GM23338 (cell line): ENCODE measurements around the gene PHF21A. TPM values are rescaled to one million over a fixed set of nuclear protein-coding genes. Genes with fewer than 3 reads are reported as not detected.
A peak's percentile ranks its signal among the peaks of the same experiment; 100 is the strongest.

ENCODE experiments used
- ATAC-seq: fragments of 200-7000 bp; cut with Tn5 transposase; 3 replicates; pipeline ENCODE4 v1.9.1; 2020
- DNase-seq: peaks from one replicate; pipeline ENCODE4 v3.0.0-alpha.2; 2015; ENCODE audit warnings: low spot score
- H2AFZ ChIP-seq: fragments of 200-600 bp; sonication (generic); 2 replicates; pipeline ENCODE4 v1.8.0; 2016; ENCODE audit warnings: antibody characterized with exemption, mild to moderate bottlenecking, moderate library complexity
- H3F3A ChIP-seq: fragments of 200-600 bp; sonication (generic); replicated peaks from 2 replicates; pipeline ENCODE4 v1.8.0; 2017; ENCODE audit warnings: antibody characterized with exemption, mixed run types, low read depth
- H3K27ac ChIP-seq: fragments of 200-600 bp; sonication (generic); 2 replicates; pipeline ENCODE4 v1.6.1; 2016; ENCODE audit warnings: low read depth
- H3K27me3 ChIP-seq: fragments of 200-600 bp; sonication (generic); 2 replicates; pipeline ENCODE4 v1.8.0; 2016; ENCODE audit warnings: mild to moderate bottlenecking, mixed run types, moderate library complexity; ENCODE audit not compliant: insufficient read depth
- H3K36me3 ChIP-seq: fragments of 200-600 bp; sonication (generic); 2 replicates; pipeline ENCODE4 v1.8.0; 2016; ENCODE audit warnings: mild to moderate bottlenecking; ENCODE audit not compliant: insufficient read depth
- H3K4me1 ChIP-seq: fragments of 200-600 bp; sonication (generic); 2 replicates; pipeline ENCODE4 v1.8.0; 2016; ENCODE audit warnings: mild to moderate bottlenecking, moderate library complexity; ENCODE audit not compliant: insufficient read depth
- H3K4me2 ChIP-seq: fragments of 200-600 bp; sonication (generic); 2 replicates; pipeline ENCODE4 v1.7.1; 2017; ENCODE audit warnings: mixed run types
- H3K4me3 ChIP-seq: fragments of 200-600 bp; sonication (generic); 2 replicates; pipeline ENCODE4 v1.6.1; 2016; ENCODE audit warnings: mixed run types
- H3K79me2 ChIP-seq: fragments of 200-600 bp; sonication (generic); replicated peaks from 2 replicates; pipeline ENCODE4 v1.8.0; 2017; ENCODE audit warnings: mild to moderate bottlenecking; ENCODE audit not compliant: insufficient read depth
- H3K9me2 ChIP-seq: fragments of 200-600 bp; sonication (generic); 2 replicates; pipeline ENCODE4 v1.8.0; 2017; ENCODE audit not compliant: insufficient read depth
- H4K20me1 ChIP-seq: fragments of 200-600 bp; sonication (generic); replicated peaks from 2 replicates; pipeline ENCODE4 v1.8.0; 2017; ENCODE audit warnings: mild to moderate bottlenecking; ENCODE audit not compliant: insufficient read depth
- H3K27ac Mint-ChIP-seq: 2 replicates; pipeline ENCODE4 v1.8.0; 2020; ENCODE audit warnings: inconsistent platforms, mild to moderate bottlenecking, moderate library complexity, mixed read lengths
- H3K27me3 Mint-ChIP-seq: 3 replicates; pipeline ENCODE4 v1.8.0; 2022; ENCODE audit warnings: low read depth, mild to moderate bottlenecking, moderate library complexity, mixed read lengths, inconsistent platforms; ENCODE audit not compliant: insufficient read depth, poor library complexity
- H3K36me3 Mint-ChIP-seq: 3 replicates; pipeline ENCODE4 v1.8.0; 2021; ENCODE audit warnings: low read depth, mild to moderate bottlenecking, inconsistent platforms, moderate library complexity, mixed read lengths
- H3K4me1 Mint-ChIP-seq: 3 replicates; pipeline ENCODE4 v1.8.0; 2020; ENCODE audit warnings: mild to moderate bottlenecking, inconsistent platforms, mixed read lengths
- H3K4me3 Mint-ChIP-seq: 3 replicates; pipeline ENCODE4 v1.8.0; 2021; ENCODE audit warnings: moderate library complexity, mild to moderate bottlenecking, inconsistent platforms, mixed read lengths
- H3K9me3 Mint-ChIP-seq: 3 replicates; pipeline ENCODE4 v1.8.0; 2020; ENCODE audit warnings: moderate library complexity, mild to moderate bottlenecking, inconsistent platforms, mixed read lengths
- EZH2 ChIP-seq: fragments of 200-600 bp; sonication (generic); IDR thresholded peaks from one replicate; pipeline ENCODE4 v1.8.0; 2017; ENCODE audit warnings: antibody characterized with exemption, mild to moderate bottlenecking, low read depth; ENCODE audit not compliant: unreplicated experiment
- EZH2phosphoT487 ChIP-seq: fragments of 200-600 bp; sonication (generic); IDR thresholded peaks from one replicate; pipeline ENCODE4 v1.8.1; 2018; ENCODE audit warnings: antibody characterized with exemption; ENCODE audit not compliant: unreplicated experiment
- NANOG ChIP-seq: IDR thresholded peaks from 2 replicates; pipeline ENCODE4 v1.6.1; 2016; ENCODE audit warnings: antibody characterized with exemption, borderline replicate concordance
- POLR2AphosphoS5 ChIP-seq: IDR thresholded peaks from 2 replicates; pipeline ENCODE4 v1.6.1; 2016; ENCODE audit warnings: antibody characterized with exemption, low read depth
- STAT1 ChIP-seq: IDR thresholded peaks from one replicate; pipeline ENCODE4 v1.6.1; 2016; ENCODE audit warnings: antibody characterized with exemption; ENCODE audit not compliant: unreplicated experiment
- ZNF331 ChIP-seq: fragments of 250-450 bp; sonication (Bioruptor Pico); IDR thresholded peaks from 2 replicates; pipeline ENCODE4 v1.5.0; 2020; ENCODE audit warnings: low read depth, mild to moderate bottlenecking, moderate library complexity
- polyA plus RNA-seq: library from polyadenylated mRNA; unstranded; fragments of >200 nt; fragmentation: Nextera tagmentation; extraction: Ambion mirVana; gene quantifications from 2 replicates; pipeline ENCODE4 v1.2.1, GENCODE V29; 2016
- total RNA-seq: library from RNA; depleted of rRNA; stranded (reverse); fragments of >200 nt; shearing (Covaris generic); gene quantifications from 2 replicates; pipeline ENCODE4 v1.2.3, GENCODE V29; 2014
- TF ChIP-seq, protein P1 (sequence below): IDR thresholded peaks from 2 replicates; pipeline ENCODE4 v1.6.1; 2016; ENCODE audit warnings: antibody characterized with exemption
- TF ChIP-seq, protein P2 (sequence below): fragments of 250-450 bp; sonication (Bioruptor Pico); IDR thresholded peaks from 2 replicates; pipeline ENCODE4 v1.5.0; 2020; ENCODE audit warnings: mild to moderate bottlenecking, moderate library complexity
- TF ChIP-seq, protein P3 (sequence below): IDR thresholded peaks from one replicate; pipeline ENCODE4 v1.6.1; 2018; ENCODE audit warnings: antibody characterized with exemption; ENCODE audit not compliant: unreplicated experiment

PHF21A gene
- total and polyA plus RNA-seq, 2 experiments from 2014 or later, result 21.7 to 23.6 TPM

DNA sequence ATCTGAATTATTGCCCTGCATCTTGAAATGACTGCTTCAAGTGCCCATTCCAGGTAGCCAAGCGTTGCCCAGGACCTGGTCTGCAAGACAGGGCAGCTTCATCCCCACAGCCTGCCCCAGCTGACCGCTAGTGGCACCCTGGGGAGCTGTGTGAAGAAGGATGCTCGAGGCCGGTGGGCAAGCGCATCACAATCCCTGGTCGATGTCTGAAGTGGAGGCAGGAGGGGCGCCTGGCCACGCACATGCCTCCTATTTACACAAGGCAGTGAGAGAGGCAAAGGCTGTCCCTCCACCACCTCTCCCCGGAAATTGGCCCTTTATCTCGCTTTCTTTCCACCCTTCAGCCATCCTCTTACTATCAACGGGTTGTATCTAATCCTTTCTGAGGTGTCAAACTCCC is 28.1 kb upstream of the PHF21A start:
- no peaks in the 10 kb centered on the region for H3F3A ChIP-seq
- H3K79me2 ChIP-seq, result no peaks in the 10 kb centered on the region
- H3K36me3 ChIP-seq, result no peaks in the 10 kb centered on the region
- peak; percentile 17 for DNase-seq
- H3K27ac Mint-ChIP-seq, result no peak overlapping the region
- H3K27ac ChIP-seq, result no peak overlapping the region
- ATAC-seq, result peak; percentile 66
- peaks cover 8% of the 10 kb centered on the region for H3K9me2 ChIP-seq
- H3K9me3 Mint-ChIP-seq, result no peaks in the 10 kb centered on the region
- no peaks in the 10 kb centered on the region for H4K20me1 ChIP-seq
- peak overlapping the region; percentile 46 for H3K4me2 ChIP-seq
- H3K27me3 ChIP-seq, result no peaks in the 10 kb centered on the region
- H3K4me1 Mint-ChIP-seq, result peaks cover 13% of the 10 kb centered on the region
- H3K4me3 ChIP-seq, result no peak overlapping the region
- 0 out of 2 replicates have a peak overlapping the region, but pooled peaks have one; percentile 64 for H2AFZ ChIP-seq
- H3K36me3 Mint-ChIP-seq, result no peaks in the 10 kb centered on the region
- TF ChIP-seq EZH2phosphoT487 (no peak), STAT1 (no peak), NANOG (no peak), POLR2AphosphoS5 (no peak), ZNF331 (CRISPR knock-in tag) (no peak), EZH2 (no peak)
- TF ChIP-seq, protein P1, sequence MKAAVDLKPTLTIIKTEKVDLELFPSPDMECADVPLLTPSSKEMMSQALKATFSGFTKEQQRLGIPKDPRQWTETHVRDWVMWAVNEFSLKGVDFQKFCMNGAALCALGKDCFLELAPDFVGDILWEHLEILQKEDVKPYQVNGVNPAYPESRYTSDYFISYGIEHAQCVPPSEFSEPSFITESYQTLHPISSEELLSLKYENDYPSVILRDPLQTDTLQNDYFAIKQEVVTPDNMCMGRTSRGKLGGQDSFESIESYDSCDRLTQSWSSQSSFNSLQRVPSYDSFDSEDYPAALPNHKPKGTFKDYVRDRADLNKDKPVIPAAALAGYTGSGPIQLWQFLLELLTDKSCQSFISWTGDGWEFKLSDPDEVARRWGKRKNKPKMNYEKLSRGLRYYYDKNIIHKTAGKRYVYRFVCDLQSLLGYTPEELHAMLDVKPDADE, result no peak
- TF ChIP-seq, protein P2, sequence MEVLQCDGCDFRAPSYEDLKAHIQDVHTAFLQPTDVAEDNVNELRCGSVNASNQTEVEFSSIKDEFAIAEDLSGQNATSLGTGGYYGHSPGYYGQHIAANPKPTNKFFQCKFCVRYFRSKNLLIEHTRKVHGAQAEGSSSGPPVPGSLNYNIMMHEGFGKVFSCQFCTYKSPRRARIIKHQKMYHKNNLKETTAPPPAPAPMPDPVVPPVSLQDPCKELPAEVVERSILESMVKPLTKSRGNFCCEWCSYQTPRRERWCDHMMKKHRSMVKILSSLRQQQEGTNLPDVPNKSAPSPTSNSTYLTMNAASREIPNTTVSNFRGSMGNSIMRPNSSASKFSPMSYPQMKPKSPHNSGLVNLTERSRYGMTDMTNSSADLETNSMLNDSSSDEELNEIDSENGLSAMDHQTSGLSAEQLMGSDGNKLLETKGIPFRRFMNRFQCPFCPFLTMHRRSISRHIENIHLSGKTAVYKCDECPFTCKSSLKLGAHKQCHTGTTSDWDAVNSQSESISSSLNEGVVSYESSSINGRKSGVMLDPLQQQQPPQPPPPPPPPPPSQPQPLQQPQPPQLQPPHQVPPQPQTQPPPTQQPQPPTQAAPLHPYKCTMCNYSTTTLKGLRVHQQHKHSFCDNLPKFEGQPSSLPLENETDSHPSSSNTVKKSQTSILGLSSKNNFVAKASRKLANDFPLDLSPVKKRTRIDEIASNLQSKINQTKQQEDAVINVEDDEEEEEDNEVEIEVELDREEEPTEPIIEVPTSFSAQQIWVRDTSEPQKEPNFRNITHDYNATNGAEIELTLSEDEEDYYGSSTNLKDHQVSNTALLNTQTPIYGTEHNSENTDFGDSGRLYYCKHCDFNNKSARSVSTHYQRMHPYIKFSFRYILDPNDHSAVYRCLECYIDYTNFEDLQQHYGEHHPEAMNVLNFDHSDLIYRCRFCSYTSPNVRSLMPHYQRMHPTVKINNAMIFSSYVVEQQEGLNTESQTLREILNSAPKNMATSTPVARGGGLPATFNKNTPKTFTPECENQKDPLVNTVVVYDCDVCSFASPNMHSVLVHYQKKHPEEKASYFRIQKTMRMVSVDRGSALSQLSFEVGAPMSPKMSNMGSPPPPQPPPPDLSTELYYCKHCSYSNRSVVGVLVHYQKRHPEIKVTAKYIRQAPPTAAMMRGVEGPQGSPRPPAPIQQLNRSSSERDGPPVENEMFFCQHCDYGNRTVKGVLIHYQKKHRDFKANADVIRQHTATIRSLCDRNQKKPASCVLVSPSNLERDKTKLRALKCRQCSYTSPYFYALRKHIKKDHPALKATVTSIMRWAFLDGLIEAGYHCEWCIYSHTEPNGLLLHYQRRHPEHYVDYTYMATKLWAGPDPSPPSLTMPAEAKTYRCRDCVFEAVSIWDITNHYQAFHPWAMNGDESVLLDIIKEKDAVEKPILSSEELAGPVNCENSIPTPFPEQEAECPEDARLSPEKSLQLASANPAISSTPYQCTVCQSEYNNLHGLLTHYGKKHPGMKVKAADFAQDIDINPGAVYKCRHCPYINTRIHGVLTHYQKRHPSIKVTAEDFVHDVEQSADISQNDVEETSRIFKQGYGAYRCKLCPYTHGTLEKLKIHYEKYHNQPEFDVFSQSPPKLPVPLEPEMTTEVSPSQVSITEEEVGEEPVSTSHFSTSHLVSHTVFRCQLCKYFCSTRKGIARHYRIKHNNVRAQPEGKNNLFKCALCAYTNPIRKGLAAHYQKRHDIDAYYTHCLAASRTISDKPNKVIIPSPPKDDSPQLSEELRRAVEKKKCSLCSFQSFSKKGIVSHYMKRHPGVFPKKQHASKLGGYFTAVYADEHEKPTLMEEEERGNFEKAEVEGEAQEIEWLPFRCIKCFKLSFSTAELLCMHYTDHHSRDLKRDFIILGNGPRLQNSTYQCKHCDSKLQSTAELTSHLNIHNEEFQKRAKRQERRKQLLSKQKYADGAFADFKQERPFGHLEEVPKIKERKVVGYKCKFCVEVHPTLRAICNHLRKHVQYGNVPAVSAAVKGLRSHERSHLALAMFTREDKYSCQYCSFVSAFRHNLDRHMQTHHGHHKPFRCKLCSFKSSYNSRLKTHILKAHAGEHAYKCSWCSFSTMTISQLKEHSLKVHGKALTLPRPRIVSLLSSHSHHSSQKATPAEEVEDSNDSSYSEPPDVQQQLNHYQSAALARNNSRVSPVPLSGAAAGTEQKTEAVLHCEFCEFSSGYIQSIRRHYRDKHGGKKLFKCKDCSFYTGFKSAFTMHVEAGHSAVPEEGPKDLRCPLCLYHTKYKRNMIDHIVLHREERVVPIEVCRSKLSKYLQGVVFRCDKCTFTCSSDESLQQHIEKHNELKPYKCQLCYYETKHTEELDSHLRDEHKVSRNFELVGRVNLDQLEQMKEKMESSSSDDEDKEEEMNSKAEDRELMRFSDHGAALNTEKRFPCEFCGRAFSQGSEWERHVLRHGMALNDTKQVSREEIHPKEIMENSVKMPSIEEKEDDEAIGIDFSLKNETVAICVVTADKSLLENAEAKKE (CRISPR knock-in tag), result no peak
- TF ChIP-seq, protein P3, sequence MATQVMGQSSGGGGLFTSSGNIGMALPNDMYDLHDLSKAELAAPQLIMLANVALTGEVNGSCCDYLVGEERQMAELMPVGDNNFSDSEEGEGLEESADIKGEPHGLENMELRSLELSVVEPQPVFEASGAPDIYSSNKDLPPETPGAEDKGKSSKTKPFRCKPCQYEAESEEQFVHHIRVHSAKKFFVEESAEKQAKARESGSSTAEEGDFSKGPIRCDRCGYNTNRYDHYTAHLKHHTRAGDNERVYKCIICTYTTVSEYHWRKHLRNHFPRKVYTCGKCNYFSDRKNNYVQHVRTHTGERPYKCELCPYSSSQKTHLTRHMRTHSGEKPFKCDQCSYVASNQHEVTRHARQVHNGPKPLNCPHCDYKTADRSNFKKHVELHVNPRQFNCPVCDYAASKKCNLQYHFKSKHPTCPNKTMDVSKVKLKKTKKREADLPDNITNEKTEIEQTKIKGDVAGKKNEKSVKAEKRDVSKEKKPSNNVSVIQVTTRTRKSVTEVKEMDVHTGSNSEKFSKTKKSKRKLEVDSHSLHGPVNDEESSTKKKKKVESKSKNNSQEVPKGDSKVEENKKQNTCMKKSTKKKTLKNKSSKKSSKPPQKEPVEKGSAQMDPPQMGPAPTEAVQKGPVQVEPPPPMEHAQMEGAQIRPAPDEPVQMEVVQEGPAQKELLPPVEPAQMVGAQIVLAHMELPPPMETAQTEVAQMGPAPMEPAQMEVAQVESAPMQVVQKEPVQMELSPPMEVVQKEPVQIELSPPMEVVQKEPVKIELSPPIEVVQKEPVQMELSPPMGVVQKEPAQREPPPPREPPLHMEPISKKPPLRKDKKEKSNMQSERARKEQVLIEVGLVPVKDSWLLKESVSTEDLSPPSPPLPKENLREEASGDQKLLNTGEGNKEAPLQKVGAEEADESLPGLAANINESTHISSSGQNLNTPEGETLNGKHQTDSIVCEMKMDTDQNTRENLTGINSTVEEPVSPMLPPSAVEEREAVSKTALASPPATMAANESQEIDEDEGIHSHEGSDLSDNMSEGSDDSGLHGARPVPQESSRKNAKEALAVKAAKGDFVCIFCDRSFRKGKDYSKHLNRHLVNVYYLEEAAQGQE, result no peak
- H3K4me1 ChIP-seq, result peaks cover 20% of the 10 kb centered on the region
- H3K27me3 Mint-ChIP-seq, result no peaks in the 10 kb centered on the region
- H3K4me3 Mint-ChIP-seq, result no peak overlapping the region
